Measurements from ENCODE around the gene SCRN2. TPM values are rescaled to one million over a fixed set of nuclear protein-coding genes. Genes with fewer than 3 reads are reported as not detected.

SCRN2 gene
- total RNA-seq, 4 donors from 2014 or later, result 13.9 to 24.8 (median 17.8) TPM

DNA sequence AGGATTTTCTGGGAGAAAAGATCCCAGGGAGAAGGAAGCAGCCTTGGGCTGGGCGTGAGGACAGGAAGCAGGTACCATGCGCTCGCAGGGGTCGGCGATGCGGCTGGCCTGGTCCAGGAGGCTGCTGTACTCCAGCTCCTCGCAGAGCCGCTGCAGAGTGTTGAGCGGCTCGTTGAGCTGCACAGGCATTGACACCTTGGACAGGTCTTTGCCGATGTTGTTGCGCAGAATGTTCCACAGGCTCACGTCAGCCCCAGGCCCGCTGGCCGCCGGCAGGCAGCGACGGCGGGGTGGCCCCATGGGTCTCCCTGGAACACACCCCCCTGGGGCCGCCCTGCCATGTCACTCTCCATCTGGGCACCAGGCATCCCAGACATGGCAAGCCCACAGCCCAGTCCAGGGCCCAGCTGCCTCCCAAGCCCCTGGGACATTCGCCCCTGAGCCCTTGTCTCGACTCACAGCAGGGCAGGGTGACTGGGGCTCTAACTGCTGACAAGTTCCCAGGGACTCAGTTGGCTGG is 27.5 kb downstream of the SCRN2 start:
- no peak for DNase-seq

DNA sequence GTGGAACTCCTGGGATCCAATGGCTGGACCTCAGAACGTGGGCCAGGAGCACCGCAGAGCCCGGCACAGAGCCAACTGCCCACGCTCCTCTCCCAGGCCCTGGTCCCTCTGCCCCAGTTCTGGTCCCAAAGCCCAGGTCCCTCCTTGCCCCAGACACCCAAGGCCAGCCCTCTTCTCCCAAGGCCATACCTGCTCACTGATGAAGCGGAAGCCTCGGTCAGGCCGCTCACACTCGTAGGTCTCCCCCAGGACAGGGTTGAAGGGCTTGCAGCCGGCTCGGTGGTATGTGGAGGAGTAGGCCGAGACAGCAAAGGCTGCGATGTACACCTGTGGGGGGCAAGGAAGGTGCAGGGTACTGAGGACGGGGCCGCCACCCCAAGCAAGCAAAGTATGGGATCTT is 28.0 kb downstream of the SCRN2 start:
- TF ChIP-seq, protein P1, sequence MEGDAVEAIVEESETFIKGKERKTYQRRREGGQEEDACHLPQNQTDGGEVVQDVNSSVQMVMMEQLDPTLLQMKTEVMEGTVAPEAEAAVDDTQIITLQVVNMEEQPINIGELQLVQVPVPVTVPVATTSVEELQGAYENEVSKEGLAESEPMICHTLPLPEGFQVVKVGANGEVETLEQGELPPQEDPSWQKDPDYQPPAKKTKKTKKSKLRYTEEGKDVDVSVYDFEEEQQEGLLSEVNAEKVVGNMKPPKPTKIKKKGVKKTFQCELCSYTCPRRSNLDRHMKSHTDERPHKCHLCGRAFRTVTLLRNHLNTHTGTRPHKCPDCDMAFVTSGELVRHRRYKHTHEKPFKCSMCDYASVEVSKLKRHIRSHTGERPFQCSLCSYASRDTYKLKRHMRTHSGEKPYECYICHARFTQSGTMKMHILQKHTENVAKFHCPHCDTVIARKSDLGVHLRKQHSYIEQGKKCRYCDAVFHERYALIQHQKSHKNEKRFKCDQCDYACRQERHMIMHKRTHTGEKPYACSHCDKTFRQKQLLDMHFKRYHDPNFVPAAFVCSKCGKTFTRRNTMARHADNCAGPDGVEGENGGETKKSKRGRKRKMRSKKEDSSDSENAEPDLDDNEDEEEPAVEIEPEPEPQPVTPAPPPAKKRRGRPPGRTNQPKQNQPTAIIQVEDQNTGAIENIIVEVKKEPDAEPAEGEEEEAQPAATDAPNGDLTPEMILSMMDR (IDR thresholded peaks at IDR 0.05), result no peak
- no peak for TF ChIP-seq POLR2A (IDR thresholded peaks at IDR 0.05)
- H3K27ac ChIP-seq, result no peak overlapping the region
- 93 to 99% methylated on average over 8 to 13 of the region's 14 CpGs for WGBS, 2 donors

More for the DNA sequence above, 27.5 kb downstream of the SCRN2 start:
- peaks cover 0 to 28% (median 17%) of the 10 kb centered on the region in 3 donors for H3K4me1 ChIP-seq
- 95 to 100% methylated on average over 1 to 12 of the region's 22 CpGs for WGBS, 2 donors
- intact Hi-C loops (cut with DNase I), result no loop called here
- H3K9me3 ChIP-seq, result no peaks in the 10 kb centered on the region
- peaks cover 5 to 93% (median 23%) of the 10 kb centered on the region in 3 donors for H3K36me3 ChIP-seq
- no peak overlapping the region for H3K4me3 ChIP-seq
- H3K27ac ChIP-seq, result no peak overlapping the region
- TF ChIP-seq, protein P1 (IDR thresholded peaks at IDR 0.05), result no peak
- TF ChIP-seq POLR2A (IDR thresholded peaks at IDR 0.05), result no peak
- no peaks in the 10 kb centered on the region for H3K27me3 ChIP-seq

DNA sequence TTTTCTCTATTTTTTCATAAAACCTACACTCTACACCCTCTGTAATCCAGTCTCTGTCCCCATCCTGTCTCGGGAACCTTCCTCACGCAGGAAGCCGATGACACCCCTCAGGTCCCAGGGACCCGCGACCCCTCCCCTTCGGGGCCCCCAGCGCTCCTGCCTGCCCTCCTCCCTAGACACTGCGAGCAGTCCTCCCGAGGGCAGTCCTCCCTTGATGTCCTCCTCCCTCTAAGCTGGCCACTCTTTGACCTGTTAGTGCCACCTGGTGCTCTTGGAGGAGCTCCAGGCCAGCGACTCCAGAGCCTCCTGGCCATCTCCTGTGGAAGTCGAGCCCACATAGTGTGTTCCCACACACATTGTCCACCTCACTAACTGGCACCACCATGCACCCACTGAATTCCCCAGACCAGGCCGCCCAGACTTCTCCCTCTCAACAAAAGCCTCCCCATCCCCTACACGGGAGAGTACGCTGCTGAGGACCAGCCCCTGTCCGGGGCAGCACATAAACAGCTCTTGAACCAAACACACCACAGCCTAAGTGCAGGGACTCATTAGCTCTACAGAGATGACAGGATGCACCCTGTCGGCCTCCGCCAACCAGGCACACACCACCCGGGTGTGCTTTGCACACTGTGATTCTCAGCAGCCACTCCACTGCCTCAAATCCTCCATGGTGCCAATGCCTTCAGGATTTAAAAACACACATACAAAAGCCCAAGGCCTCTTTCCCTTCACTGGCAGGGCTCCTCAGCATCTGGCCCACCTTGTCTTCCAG is 28.7 kb downstream of the SCRN2 start:
- 82 to 86% methylated on average over 12 to 18 of the region's 18 CpGs for WGBS, 2 donors
- H3K9me3 ChIP-seq, result no peaks in the 10 kb centered on the region
- no peak overlapping the region for H3K27ac ChIP-seq
- intact Hi-C loops (cut with DNase I), result no loop called here
- no peak for DNase-seq
- no peak overlapping the region for H3K4me3 ChIP-seq
- peaks cover 5 to 93% (median 25%) of the 10 kb centered on the region in 3 donors for H3K36me3 ChIP-seq
- peaks cover 0 to 28% (median 17%) of the 10 kb centered on the region in 3 donors for H3K4me1 ChIP-seq
- H3K27me3 ChIP-seq, result no peaks in the 10 kb centered on the region
- no peak for TF ChIP-seq POLR2A (IDR thresholded peaks at IDR 0.05)

More for the DNA sequence above, 28.0 kb downstream of the SCRN2 start:
- no peaks in the 10 kb centered on the region for H3K27me3 ChIP-seq
- H3K4me3 ChIP-seq, result no peak overlapping the region
- intact Hi-C loops (cut with DNase I), result no loop called here
- peaks cover 0 to 28% (median 17%) of the 10 kb centered on the region in 3 donors for H3K4me1 ChIP-seq
- H3K36me3 ChIP-seq, result peaks cover 5 to 93% (median 23%) of the 10 kb centered on the region in 3 donors
- no peaks in the 10 kb centered on the region for H3K9me3 ChIP-seq
- DNase-seq, result no peak

DNA sequence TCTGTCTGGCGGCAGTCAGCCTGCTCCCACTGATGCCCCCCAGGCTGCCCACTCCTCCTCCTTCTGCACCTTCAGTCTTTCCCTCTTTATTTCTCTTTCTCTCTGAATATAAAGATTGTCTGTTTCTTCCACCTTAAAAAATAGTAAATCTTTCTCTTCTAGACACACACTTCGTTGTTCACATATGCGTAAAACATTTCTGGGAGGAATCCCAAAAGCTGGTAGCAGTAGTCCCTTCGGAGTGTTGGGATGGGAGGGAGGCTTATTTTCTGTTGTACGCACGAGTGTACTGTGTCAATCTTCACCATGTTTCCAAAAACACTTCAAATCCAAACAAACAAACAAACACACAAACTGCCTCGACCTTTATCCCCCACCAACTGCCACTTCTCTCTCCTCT is 29.4 kb downstream of the SCRN2 start:
- Histone ChIP-seq H3K27me3 (no peaks in the 10 kb centered on the region), H3K9me3 (no peaks in the 10 kb centered on the region), H3K4me3 (no peak overlapping the region), H3K36me3 (peaks cover 5 to 93% (median 25%) of the 10 kb centered on the region in 3 donors), H3K27ac (no peak overlapping the region), H3K4me1 (peaks cover 0 to 28% (median 17%) of the 10 kb centered on the region in 3 donors)
- WGBS, 2 donors, result 74 to 76% methylated on average over 7 of the region's 7 CpGs
- TF ChIP-seq, protein P1 (IDR thresholded peaks at IDR 0.05), result no peak
- no peak for TF ChIP-seq POLR2A (IDR thresholded peaks at IDR 0.05)
- intact Hi-C loops (cut with DNase I), result no loop called here
- DNase-seq, result no peak

DNA sequence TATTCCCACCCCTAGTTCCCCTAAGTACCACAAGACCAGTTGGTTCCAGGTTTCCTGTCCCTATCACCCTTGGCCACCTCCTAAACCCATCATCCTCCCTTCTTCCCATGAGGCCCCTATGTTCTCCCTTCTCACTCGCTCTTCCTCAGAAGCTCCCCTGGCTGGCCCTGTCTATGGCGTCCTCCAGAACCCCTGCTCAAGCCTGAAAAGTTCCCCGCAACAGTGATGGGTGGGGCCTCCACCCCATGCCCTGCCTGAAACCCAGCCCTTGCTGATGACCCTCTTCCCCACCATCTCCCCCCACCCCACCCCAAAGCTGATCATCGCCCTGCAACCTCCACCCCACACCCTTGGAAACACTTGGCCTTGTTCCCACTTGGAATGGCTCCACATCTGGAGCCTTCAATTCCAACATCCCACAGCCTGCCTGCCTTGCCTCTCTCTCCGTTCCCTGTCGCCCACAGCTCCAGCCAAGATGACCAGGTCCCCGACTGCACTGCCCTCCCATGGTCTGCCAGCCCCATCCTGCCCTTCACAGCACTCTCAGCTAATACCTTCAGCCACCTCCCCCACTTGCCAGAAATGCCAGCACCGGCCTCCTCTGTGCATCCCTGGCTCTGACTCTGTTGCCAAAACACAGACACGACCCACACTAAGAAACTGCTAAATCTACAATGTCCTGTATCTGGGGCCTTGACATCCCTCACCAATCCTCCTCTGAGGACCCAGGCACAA is 30.0 kb downstream of the SCRN2 start:
- H3K4me3 ChIP-seq, result no peak overlapping the region
- DNase-seq, result no peak
- 69 to 74% methylated on average over 7 to 9 of the region's 9 CpGs for WGBS, 2 donors
- no peaks in the 10 kb centered on the region for H3K9me3 ChIP-seq
- no peaks in the 10 kb centered on the region for H3K27me3 ChIP-seq
- peaks cover 5 to 89% (median 25%) of the 10 kb centered on the region in 3 donors for H3K36me3 ChIP-seq
- H3K27ac ChIP-seq, result peak overlapping the region; percentile 24 to 81 (median 58)
- no peak for TF ChIP-seq POLR2A (IDR thresholded peaks at IDR 0.05)
- TF ChIP-seq, protein P1 (IDR thresholded peaks at IDR 0.05), result no peak
- peaks cover 0 to 28% (median 17%) of the 10 kb centered on the region in 3 donors for H3K4me1 ChIP-seq
- intact Hi-C loops (cut with DNase I), result no loop called here
